K562 (cell line): ENCODE results near the gene ADAMTS2. TPM values are rescaled to one million over a fixed set of nuclear protein-coding genes. Genes with fewer than 3 reads are reported as not detected.

Experiments
- ATAC-seq: fragments of 200-7000 bp; cut with Tn5 transposase; 3 replicates; pipeline ENCODE4 v1.9.1; 2020; ENCODE audit warnings: moderate library complexity
- BruUV-seq: library from RNA; stranded (reverse); fragments of 400-500 nt; replicated peaks from 2 replicates; lab custom pipeline; 2021; lab: Mats Ljungman, UMichigan
- CTCF ChIA-PET: fragments of 300-600 bp; formaldehyde crosslinking; extraction: SDS; loops from one replicate; lab custom pipeline; 2021; ENCODE audit warnings: low intra/inter-chr PET ratio; lab: Yijun Ruan, JAX
- POLR2A ChIA-PET: fragments of 300-600, 350-650 bp; sonication (Branson Sonifier 250); formaldehyde crosslinking; extraction: SDS; loops from one replicate; lab custom pipeline; 2021; ENCODE audit warnings: antibody characterized with exemption, inconsistent platforms; lab: Yijun Ruan, JAX
- DNase-seq, 4 experiments: peaks; one replicate each; pipeline versions ENCODE4 v3.0.0 to v3.0.0-alpha.2; 2011 to 2018; ENCODE audit warnings: low spot score in 3 of 4, mixed read lengths in 3 of 4; ENCODE audit errors: extremely low read depth in 1 of 4
- FAIRE-seq: peaks from 2 replicates; lab custom pipeline; 2011; peaks lifted over from hg19 to GRCh38; lab: Jason Lieb, UNC
- H2AFZ ChIP-seq: 2 replicates; pipeline ENCODE4 v1.6.0; 2011; ENCODE audit warnings: low read depth, low read length, control low read depth, inconsistent platforms
- H3K27ac ChIP-seq: fragments of 200-600 bp; 3 replicates; pipeline ENCODE4 v1.8.0; 2011; ENCODE audit warnings: low read depth, mild to moderate bottlenecking, control low read depth, inconsistent platforms, low read length, moderate library complexity, mixed read lengths; ENCODE audit errors: extremely low read depth
- H3K27me3 ChIP-seq, 2 experiments: fragments of 300-600 bp in 1 of 2; 2 replicates in 1 of 2; 3 replicates in 1 of 2; pipeline versions ENCODE4 v1.6.0 to v1.8.0; 2011; ENCODE audit warnings: inconsistent platforms in 2 of 2, low read length in 2 of 2, mild to moderate bottlenecking in 1 of 2, mixed read lengths in 1 of 2, moderate library complexity in 1 of 2; ENCODE audit not compliant: control insufficient read depth in 2 of 2, insufficient read depth in 2 of 2
- H3K36me3 ChIP-seq: fragments of 300-600 bp; 3 replicates; pipeline ENCODE4 v1.8.0; 2011; ENCODE audit warnings: mild to moderate bottlenecking, low read length, inconsistent platforms; ENCODE audit not compliant: control insufficient read depth, insufficient read depth
- H3K4me1 ChIP-seq, 2 experiments: fragments of 200-600 bp in 1 of 2; replicated peaks in 1 of 2; 2 replicates in 1 of 2; 3 replicates in 1 of 2; pipeline versions ENCODE4 v1.5.1 to v1.8.0; 2011; ENCODE audit warnings: inconsistent platforms in 2 of 2, low read length in 2 of 2, mild to moderate bottlenecking in 1 of 2, mixed read lengths in 1 of 2, moderate library complexity in 1 of 2; ENCODE audit not compliant: control insufficient read depth in 2 of 2, insufficient read depth in 2 of 2
- H3K4me2 ChIP-seq: 2 replicates; pipeline ENCODE4 v1.6.1; 2011; ENCODE audit warnings: low read length, control low read depth, inconsistent platforms, mixed read lengths; ENCODE audit not compliant: insufficient read depth
- H3K4me3 ChIP-seq: fragments of 200-600 bp; sonication (generic), shearing (Covaris generic); 2 replicates; pipeline ENCODE4 v1.5.1; 2016; ENCODE audit warnings: control low read depth, inconsistent platforms
- H3K79me2 ChIP-seq: fragments of 200-600 bp; 3 replicates; pipeline ENCODE4 v1.8.0; 2011; ENCODE audit warnings: low read length, inconsistent platforms; ENCODE audit not compliant: control insufficient read depth, insufficient read depth
- H3K9ac ChIP-seq, 2 experiments: 2 replicates each; pipeline versions ENCODE4 v1.6.0 to v1.6.1; 2011; ENCODE audit warnings: low read depth in 2 of 2, low read length in 2 of 2, control low read depth in 1 of 2, inconsistent platforms in 1 of 2, mild to moderate bottlenecking in 1 of 2, mixed read lengths in 1 of 2; ENCODE audit not compliant: insufficient read depth in 1 of 2
- H3K9me1 ChIP-seq: one replicate; pipeline ENCODE4 v1.6.0; 2011; ENCODE audit warnings: inconsistent platforms, mild to moderate bottlenecking, low read length, moderate library complexity; ENCODE audit not compliant: control insufficient read depth, insufficient read depth
- H3K9me3 ChIP-seq: replicated peaks from 2 replicates; pipeline ENCODE4 v1.5.1; 2011; ENCODE audit warnings: low read depth, low read length, inconsistent platforms; ENCODE audit not compliant: control insufficient read depth, insufficient read depth
- H4K20me1 ChIP-seq: replicated peaks from 2 replicates; pipeline ENCODE4 v1.6.1; 2011; ENCODE audit warnings: low read length, inconsistent platforms, mixed read lengths; ENCODE audit not compliant: control insufficient read depth, insufficient read depth
- HMG20A ChIP-seq: fragments of 450-650 bp; formaldehyde crosslinking; conservative IDR thresholded peaks from 2 replicates; pipeline ENCODE4 v1.4.0; 2020; ENCODE audit warnings: mild to moderate bottlenecking, mixed read lengths
- HSF4 ChIP-seq: fragments of 250-450 bp; sonication (Bioruptor Pico); IDR thresholded peaks from 2 replicates; pipeline ENCODE4 v2.1.2; 2022; ENCODE audit warnings: mild to moderate bottlenecking, moderate library complexity, borderline replicate concordance
- MYC ChIP-seq, 2 experiments: fragments of 250-450 bp in 1 of 2; sonication (Bioruptor Pico) in 1 of 2; IDR thresholded peaks; 2 replicates each; pipeline versions ENCODE4 v1.5.1 to v1.6.1; 2012 to 2021; ENCODE audit warnings: low read depth in 2 of 2, borderline replicate concordance in 1 of 2, improper control_type of control experiment in 1 of 2, low read length in 1 of 2, mild to moderate bottlenecking in 1 of 2, moderate library complexity in 1 of 2
- NRF1 ChIP-seq, 2 experiments: fragments of 450-650 bp; IDR thresholded peaks in 1 of 2; conservative IDR thresholded peaks in 1 of 2; 2 replicates each; pipeline ENCODE4 v1.6.1; 2014; ENCODE audit warnings: mild to moderate bottlenecking in 2 of 2
- RFX5 ChIP-seq: IDR thresholded peaks from 2 replicates; pipeline ENCODE4 v1.6.1; 2011; ENCODE audit warnings: low read depth, mild to moderate bottlenecking, improper control_type of control experiment, low read length
- SMARCA4 ChIP-seq: fragments of 450-650 bp; IDR thresholded peaks from 2 replicates; pipeline ENCODE4 v1.6.1; 2016
- SMARCC2 ChIP-seq: fragments of 450-650 bp; IDR thresholded peaks from 2 replicates; pipeline ENCODE4 v1.6.1; 2017; ENCODE audit warnings: antibody characterized with exemption, moderate library complexity, mild to moderate bottlenecking, low read depth
- STAT5A ChIP-seq: IDR thresholded peaks from 2 replicates; pipeline ENCODE4 v1.6.1; 2012; ENCODE audit warnings: low read length, inconsistent platforms, borderline replicate concordance
- TEAD4 ChIP-seq, 2 experiments: sonication (generic) in 1 of 2; formaldehyde crosslinking in 1 of 2; IDR thresholded peaks; 2 replicates each; pipeline versions ENCODE4 v1.6.1 to v1.8.0; 2012 to 2022; ENCODE audit warnings: borderline replicate concordance in 1 of 2, inconsistent platforms in 1 of 2, low read length in 1 of 2, mild to moderate bottlenecking in 1 of 2, missing genetic modification reagents in 1 of 2
- YY1 ChIP-seq, 3 experiments: IDR thresholded peaks; 2 replicates each; pipeline ENCODE4 v1.6.1; 2011; ENCODE audit warnings: low read length in 2 of 3, mild to moderate bottlenecking in 2 of 3, moderate library complexity in 2 of 3, borderline replicate concordance in 1 of 3, control low read depth in 1 of 3, low read depth in 1 of 3; ENCODE audit not compliant: insufficient read depth in 3 of 3, insufficient replicate concordance in 2 of 3, control insufficient read depth in 1 of 3, insufficient read length in 1 of 3; ENCODE audit errors: extremely low read depth in 1 of 3
- ZBED1 ChIP-seq: IDR thresholded peaks from 2 replicates; pipeline ENCODE4 v1.6.1; 2014
- WGBS: fragments of 100-300 bp; shearing (Covaris generic); methylation state at CpG from one replicate; pipeline ENCODE4 v1.1.6; 2016; ENCODE audit warnings: low coverage, mixed read lengths; ENCODE audit not compliant: insufficient coverage; ENCODE audit errors: missing lambda C conversion rate; 5-methylcytosine and 5-hydroxymethylcytosine counted together
- in situ Hi-C: fragments of 300-500 bp; cut with MboI; formaldehyde crosslinking; loops from 4 replicates; pipeline ENCODE4 v1.15.0; 2018; ENCODE audit warnings: inconsistent platforms, mixed read lengths
- intact Hi-C: fragments of 100-400 bp; cut with micrococcal nuclease; formaldehyde crosslinking; loops from 2 replicates; pipeline ENCODE4 v1.14.2; 2022
- polyA plus RNA-seq, 8 experiments: library from polyadenylated mRNA; depleted of rRNA in 4 of 8; stranded (reverse) in 5 of 8; unstranded in 3 of 8; fragments of >200 nt; fragmentation: Nextera tagmentation in 2 of 8; fragmentation: Illumina TruSeq in 1 of 8; extraction: Ambion mirVana in 2 of 8; extraction: Trizol in 1 of 8; gene quantifications; 2 replicates each; pipeline versions ENCODE4 v1.2.1 to v1.2.3, GENCODE V29; 2011 to 2014; ENCODE audit warnings: inconsistent platforms in 1 of 8, missing spikeins in 1 of 8
- total RNA-seq, 7 experiments: library from RNA; depleted of rRNA in 6 of 7; stranded (reverse); fragments of >200 nt in 6 of 7; fragmentation: Illumina TruSeq in 2 of 7; extraction: Trizol in 2 of 7; gene quantifications; 2 replicates each; pipeline versions ENCODE4 v1.2.1 to v1.2.3, GENCODE V29; 2011 to 2021; ENCODE audit warnings: low replicate concordance in 1 of 7
- TF ChIP-seq, protein P1 (sequence below): sonication (generic); formaldehyde crosslinking; IDR thresholded peaks from 2 replicates; pipeline ENCODE4 v1.8.0; 2022; ENCODE audit warnings: mild to moderate bottlenecking, missing genetic modification reagents

ADAMTS2 gene
- total and polyA plus RNA-seq, 9 of the 15 experiments (the other 6 are each of a cell fraction or from before 2014, with no cell fraction given), result not detected

DNA sequence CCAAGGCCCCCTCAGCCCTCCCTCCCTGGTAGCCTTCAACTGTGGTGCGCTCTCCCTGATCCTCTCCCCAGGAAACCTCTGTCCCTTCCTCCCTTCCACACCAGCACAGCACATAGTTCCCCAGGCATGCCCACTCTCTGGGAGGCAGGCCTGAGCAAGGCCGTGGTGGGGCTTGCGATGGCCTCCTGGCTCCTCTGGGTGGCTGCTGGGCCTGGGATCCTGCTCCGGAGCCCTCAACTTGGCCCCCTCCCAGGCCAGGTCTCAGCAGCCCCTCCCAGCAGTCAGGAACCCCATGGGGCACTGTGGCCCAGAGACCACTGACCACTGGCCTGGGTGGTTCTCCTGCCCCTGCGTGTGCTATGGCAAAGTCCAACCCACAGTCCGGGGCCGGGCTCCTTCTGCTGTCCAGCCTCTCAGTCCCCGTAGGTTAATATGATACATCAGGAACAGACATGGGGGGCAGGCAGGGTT is 159.3 kb downstream of the ADAMTS2 start (continued):
- TF ChIP-seq YY1 (IDR thresholded peaks at IDR 0.05; ENCODE audit: borderline replicate concordance in 1 of 3, control insufficient read depth in 1 of 3, extremely low read depth in 1 of 3, insufficient read depth in 3 of 3, insufficient read length in 1 of 3, insufficient replicate concordance in 2 of 3, low read depth in 1 of 3, low read length in 2 of 3) (no peak), SMARCA4 (no peak), SMARCC2 (no peak), NRF1 (conservative IDR thresholded peaks at IDR 0.05 in 1 of 2, IDR thresholded peaks at IDR 0.05 in 1 of 2) (no peak)

DNA sequence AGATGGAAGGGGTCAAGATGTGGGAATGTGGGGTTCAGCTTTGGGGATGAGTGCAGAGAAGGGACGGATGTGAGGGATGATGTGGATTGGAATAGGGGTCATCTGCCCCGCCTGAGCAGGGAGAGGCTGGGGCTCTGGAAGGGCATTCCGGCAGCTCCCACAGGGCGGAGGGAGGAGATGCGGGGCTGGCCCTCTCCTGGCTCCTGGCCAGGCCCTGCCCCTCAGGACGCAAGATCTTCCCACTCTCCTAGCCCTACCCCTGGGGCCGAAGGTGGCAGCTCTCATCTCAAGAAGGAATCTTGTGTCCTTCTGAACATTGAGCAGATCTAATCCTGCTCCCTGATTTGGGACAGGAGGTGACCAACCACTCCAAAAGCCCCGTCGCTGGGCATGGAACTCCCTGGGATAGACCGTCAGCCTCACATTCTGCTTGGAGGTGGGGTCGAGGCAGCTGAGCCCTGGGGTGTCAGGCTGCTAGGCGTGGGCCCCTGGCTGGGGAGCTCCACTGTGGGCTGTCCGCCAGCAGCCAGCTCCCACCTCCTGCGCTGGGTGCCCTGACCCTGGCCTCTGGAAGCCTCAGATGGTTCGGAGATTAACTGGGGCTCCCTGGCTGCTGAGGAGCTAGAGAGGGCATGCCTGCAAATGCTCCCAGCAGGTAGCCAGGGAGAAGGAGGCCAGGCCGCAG is 159.9 kb downstream of the ADAMTS2 start:
- Histone ChIP-seq H3K79me2 (no peaks in the 10 kb centered on the region), H3K36me3 (no peaks in the 10 kb centered on the region), H3K9me3 (no peaks in the 10 kb centered on the region), H3K4me1 (no peaks in the 10 kb centered on the region), H3K27ac (no peak overlapping the region), H2AFZ (no peak overlapping the region), H3K9me1 (no peaks in the 10 kb centered on the region), H4K20me1 (no peaks in the 10 kb centered on the region), H3K4me2 (no peak overlapping the region), H3K9ac (no peak overlapping the region), H3K27me3 (peaks cover 2 to 51% of the 10 kb centered on the region in 2 experiments; a peak in 2 of 5 replicates), H3K4me3 (no peak overlapping the region)
- POLR2A ChIA-PET, result interaction anchor here (0.5 to 1.3 kb wide), 3 partner anchors 14 to 224 kb away, joined by 3 to 4 read pairs (median 3); no protein-coding TSS in a partner anchor
- CTCF ChIA-PET, result no interaction called here
- intact Hi-C loops, result no loop called here
- in situ Hi-C loops, result no loop called here
- FAIRE-seq, result no peak
- no peak for ATAC-seq
- BruUV-seq, result no TSS peak
- WGBS, result 1% methylated on average over 12 of the region's 16 CpGs
- DNase-seq, result no peak
- no peak for TF ChIP-seq HMG20A (CRISPR knock-in tag)
- TF ChIP-seq, protein P1, sequence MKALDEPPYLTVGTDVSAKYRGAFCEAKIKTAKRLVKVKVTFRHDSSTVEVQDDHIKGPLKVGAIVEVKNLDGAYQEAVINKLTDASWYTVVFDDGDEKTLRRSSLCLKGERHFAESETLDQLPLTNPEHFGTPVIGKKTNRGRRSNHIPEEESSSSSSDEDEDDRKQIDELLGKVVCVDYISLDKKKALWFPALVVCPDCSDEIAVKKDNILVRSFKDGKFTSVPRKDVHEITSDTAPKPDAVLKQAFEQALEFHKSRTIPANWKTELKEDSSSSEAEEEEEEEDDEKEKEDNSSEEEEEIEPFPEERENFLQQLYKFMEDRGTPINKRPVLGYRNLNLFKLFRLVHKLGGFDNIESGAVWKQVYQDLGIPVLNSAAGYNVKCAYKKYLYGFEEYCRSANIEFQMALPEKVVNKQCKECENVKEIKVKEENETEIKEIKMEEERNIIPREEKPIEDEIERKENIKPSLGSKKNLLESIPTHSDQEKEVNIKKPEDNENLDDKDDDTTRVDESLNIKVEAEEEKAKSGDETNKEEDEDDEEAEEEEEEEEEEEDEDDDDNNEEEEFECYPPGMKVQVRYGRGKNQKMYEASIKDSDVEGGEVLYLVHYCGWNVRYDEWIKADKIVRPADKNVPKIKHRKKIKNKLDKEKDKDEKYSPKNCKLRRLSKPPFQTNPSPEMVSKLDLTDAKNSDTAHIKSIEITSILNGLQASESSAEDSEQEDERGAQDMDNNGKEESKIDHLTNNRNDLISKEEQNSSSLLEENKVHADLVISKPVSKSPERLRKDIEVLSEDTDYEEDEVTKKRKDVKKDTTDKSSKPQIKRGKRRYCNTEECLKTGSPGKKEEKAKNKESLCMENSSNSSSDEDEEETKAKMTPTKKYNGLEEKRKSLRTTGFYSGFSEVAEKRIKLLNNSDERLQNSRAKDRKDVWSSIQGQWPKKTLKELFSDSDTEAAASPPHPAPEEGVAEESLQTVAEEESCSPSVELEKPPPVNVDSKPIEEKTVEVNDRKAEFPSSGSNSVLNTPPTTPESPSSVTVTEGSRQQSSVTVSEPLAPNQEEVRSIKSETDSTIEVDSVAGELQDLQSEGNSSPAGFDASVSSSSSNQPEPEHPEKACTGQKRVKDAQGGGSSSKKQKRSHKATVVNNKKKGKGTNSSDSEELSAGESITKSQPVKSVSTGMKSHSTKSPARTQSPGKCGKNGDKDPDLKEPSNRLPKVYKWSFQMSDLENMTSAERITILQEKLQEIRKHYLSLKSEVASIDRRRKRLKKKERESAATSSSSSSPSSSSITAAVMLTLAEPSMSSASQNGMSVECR, result no peak
- no peak for TF ChIP-seq HSF4 (CRISPR knock-in tag)
- TF ChIP-seq RFX5, result no peak
- TF ChIP-seq MYC (IDR thresholded peaks at IDR 0.05; ENCODE audit: low read depth, low read length), result no peak
- TF ChIP-seq MYC (CRISPR knock-in tag; IDR thresholded peaks at IDR 0.05; ENCODE audit: borderline replicate concordance, low read depth), result no peak
- TF ChIP-seq TEAD4 (IDR thresholded peaks at IDR 0.05; ENCODE audit: low read length), result no peak
- TF ChIP-seq TEAD4 (CRISPR knock-in tag; IDR thresholded peaks at IDR 0.05; ENCODE audit: borderline replicate concordance), result no peak
- no peak for TF ChIP-seq ZBED1
- no peak for TF ChIP-seq STAT5A
